AG10803 (cell line): ENCODE results near the gene NANOGP8.

Experiments
- DNase-seq: peaks from one replicate; pipeline ENCODE4 v3.0.0; 2010; ENCODE audit warnings: low read depth
- H3K4me3 ChIP-seq: 2 replicates; pipeline ENCODE4 v1.5.1; 2011; ENCODE audit warnings: mild to moderate bottlenecking, low read length, control low read depth
- CTCF ChIP-seq: conservative IDR thresholded peaks from 2 replicates; pipeline ENCODE4 v1.5.1; 2011; ENCODE audit warnings: mild to moderate bottlenecking, low read length, control low read depth, inconsistent platforms

NANOGP8 gene

GRCh38 chr15:35121611-35122359, 36.7 kb upstream of the NANOGP8 start:
- DNase-seq, result no peak
- H3K4me3 ChIP-seq, result no peak overlapping the region
- no peak for TF ChIP-seq CTCF

GRCh38 chr15:35120173-35120572, 35.1 kb upstream of the NANOGP8 start:
- no peak overlapping the region for H3K4me3 ChIP-seq
- DNase-seq, result no peak
- no peak for TF ChIP-seq CTCF

- TF ChIP-seq CTCF, result no peak
- no peak for DNase-seq
- H3K4me3 ChIP-seq, result no peak overlapping the region
These were observed 33.9 kb upstream of the NANOGP8 start for GRCh38 chr15:35118960-35119359.

GRCh38 chr15:35117543-35118265, 32.6 kb upstream of the NANOGP8 start:
- no peak overlapping the region for H3K4me3 ChIP-seq
- DNase-seq, result peak; percentile 8
- no peak for TF ChIP-seq CTCF

- TF ChIP-seq CTCF, result no peak
- H3K4me3 ChIP-seq, result no peak overlapping the region
- DNase-seq, result no peak
These were observed 30.1 kb upstream of the NANOGP8 start for GRCh38 chr15:35115155-35115725.

GRCh38 chr15:35112346-35112745, 27.3 kb upstream of the NANOGP8 start:
- DNase-seq, result no peak
- H3K4me3 ChIP-seq, result no peak overlapping the region
- no peak for TF ChIP-seq CTCF
